Medulla oblongata (tissue), 1 donor: ENCODE data around the gene TPP1.

Experiments
- DNase-seq: peaks from one replicate; pipeline ENCODE4 v3.0.0-alpha.2; 2015; ENCODE audit errors: extremely low spot score

Gene TPP1

GRCh38 chr11:6627762-6628241 lies 8.6 kb upstream of the TPP1 start:
- no peak for DNase-seq

DNA sequence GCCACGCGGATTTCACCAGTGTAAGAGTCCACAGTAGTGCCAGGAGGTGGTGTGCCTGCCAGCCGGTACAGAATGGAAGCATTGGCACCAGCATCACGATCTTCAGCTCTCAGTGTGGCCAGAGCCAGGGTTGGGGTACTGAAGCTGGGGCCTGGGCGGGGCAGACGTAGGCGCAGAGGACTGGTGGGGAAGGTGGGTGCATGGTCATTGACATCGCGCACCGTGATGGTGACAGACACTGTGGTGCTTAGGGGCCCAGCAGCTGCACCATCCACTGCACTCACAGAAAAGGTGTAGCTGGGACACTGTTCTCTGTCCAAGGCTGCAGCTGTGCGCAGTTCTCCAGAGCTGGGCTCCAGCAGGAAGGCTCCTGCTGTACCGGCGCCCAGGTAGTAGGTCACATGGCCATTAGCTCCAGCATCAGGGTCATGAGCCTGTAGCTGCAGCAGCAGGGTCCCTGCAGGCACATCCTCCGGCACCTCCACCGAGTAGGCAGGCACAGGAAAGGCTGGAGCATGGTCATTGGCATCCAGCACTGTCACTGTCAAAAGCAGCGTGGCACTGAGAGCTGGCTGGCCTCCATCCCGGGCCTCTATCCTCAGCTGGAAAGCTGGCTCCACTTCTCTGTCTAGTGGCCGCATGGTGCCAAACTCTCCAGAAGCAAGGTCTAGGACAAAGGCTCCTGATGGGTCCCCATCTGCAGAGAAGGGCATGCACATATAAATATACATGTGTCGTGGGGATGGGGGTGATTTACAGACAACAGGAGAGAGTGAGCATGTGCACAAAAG lies 7.9 kb upstream of the TPP1 start:
- peak; percentile 61 for DNase-seq

DNA sequence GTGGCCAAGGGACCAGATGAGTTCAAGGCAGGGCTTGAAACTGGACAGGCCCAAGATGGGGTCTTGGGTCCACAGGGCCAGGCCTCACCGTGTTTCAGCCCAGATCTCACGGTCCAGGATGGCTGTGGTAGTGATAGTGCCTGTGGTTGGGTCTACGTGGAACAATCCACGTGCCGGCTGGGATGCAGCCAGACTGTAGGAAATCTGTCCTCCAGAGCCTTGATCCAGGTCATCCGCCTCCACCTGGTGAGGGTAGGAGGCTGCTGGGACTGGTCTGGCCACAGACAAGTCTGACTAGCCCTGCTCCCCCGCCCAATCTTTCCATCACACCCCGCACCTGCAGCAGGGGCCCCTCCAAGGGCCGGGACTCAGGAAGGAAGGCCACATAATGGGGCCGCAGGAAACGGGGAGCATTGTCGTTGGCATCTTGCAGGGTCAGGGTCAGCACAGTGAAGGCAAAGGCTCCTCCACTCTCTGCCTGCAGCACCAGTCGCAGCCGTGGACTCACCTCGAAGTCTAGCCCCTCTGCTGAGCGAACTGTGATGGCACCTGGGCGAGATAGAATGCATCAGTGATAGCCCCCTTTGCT lies 6.7 kb upstream of the TPP1 start:
- DNase-seq: no peak

GRCh38 chr11:6625156-6625831 lies 6.1 kb upstream of the TPP1 start:
- no peak for DNase-seq

DNA sequence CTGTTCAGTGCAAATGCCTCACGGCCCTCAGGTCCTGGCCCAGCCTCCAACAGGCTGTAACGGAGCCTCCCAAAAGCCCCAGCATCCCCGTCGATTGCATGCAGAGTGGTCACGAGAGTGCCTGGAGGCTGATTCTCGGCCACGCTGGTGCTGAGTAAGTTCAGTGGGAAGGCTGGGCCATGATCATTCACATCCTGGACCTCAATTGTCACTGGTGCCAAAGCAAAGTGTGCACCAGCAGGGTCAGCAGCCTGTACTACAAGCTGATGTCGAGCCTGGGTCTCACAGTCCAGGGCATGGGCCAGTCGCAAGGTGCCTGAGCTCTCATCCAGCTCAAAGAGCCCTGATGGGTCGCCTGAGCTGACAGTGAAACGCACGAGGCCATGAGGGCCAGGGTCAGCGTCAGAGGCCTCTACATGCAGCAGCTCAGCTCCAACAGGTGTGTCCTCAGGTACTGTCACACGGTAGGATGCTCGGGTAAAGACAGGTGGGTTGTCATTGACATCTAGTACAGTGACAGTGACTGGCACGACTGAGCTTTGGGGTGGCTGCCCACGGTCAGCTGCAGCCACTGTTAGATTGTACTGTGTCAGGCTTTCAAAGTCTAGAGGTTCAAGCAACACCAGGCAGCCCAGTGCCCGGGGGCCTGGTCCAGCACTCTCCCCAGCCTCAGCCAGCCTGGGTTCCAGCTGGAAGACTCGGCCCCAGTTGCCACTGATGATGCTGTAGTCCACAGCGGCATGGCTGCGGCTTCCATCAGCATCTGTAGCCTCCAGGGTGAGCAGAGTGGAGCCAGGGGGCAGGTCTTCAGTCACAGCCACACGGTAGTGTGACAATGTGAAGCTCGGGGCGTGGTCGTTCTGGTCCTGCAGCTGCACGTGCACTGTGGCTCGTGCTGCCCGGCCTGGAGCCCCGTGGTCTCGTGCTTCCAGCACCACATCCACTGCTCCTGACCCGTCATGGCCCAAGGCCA lies 4.5 kb upstream of the TPP1 start:
- no peak for DNase-seq

DNA sequence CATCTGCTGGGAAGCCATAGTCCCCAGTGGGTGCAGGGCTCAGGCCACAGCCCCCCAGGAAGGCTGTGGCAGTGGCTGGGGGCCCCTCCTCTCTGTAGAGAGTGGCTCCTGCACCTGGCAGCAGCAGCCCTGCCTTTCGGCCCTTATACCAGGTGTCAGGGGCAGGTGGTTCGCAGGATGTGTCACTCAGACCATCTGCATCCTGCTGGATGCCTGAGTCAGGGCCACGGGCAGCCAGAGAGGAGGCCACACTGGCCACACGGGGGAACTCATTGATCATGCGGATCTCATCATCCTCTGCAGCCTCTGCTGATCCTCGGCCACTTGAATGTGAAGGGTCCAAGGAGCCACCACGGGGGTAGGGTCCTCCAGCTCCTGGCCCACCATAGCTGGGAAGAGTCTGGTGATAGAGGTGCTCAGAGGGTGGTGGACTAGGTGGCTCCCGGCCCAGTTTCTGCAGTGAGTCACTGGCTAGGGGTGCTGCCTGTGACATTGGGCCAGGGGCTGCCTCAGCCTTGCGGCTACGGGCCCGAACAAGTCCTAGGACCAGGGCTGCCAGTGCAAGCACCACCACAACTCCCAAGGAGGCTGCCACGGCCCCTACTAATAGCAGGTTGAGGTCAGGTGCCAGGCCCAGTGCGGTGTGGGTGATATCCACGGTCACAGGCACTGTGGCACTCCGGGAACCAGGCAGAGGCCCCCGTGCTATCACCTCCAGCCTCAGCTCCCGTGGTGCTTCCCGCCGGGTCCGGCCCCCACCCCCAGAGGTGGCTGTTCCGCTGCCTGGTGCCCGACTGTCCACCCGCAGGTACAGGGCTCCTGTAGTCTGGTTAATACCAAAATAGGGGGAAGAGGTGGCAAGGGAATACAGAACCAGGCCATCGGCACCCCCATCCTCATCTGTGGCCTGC lies 3.3 kb upstream of the TPP1 start:
- no peak for DNase-seq

- DNase-seq: no peak
Measured at GRCh38 chr11:6621711-6622211, 2.5 kb upstream of the TPP1 start.

GRCh38 chr11:6620636-6621035 lies 1.4 kb upstream of the TPP1 start:
- no peak for DNase-seq

GRCh38 chr11:6618117-6619003 lies 862 bp downstream of the TPP1 start:
- peak; percentile 82 for DNase-seq

GRCh38 chr11:6617315-6617781 lies 1.9 kb downstream of the TPP1 start:
- no peak for DNase-seq

DNA sequence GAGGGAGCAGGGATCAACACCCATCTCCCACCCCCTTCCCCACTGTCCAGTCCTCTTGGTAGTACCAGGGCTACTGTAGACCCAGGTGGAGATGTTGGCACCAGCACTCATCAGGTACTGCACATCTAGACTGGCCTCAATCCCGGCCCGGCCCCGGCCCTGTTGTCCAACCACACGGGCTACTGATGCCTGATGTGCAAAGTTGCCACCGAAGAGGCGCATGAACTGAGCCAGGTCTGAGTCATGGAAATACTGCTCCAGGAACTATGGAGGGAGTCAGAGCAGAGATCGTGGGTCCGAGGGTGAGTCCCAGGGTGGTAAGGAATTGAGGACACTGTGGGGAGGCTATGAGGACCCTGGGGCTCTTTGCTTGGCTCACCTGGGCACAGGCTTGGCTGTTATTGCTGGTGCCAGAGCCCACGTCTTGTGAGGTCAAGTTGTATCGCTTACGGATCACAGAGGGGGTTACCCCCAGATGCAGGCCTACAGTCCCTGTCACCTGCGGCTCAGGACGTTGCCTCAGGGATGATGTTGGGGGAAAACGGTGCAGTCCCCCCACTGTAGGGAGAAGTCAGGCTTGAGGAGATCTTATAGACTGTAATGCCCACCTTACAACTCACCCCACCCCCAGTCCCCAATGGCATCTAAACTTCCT lies 2.5 kb downstream of the TPP1 start:
- no peak for DNase-seq

GRCh38 chr11:6615882-6616585 lies 3.2 kb downstream of the TPP1 start:
- no peak for DNase-seq

GRCh38 chr11:6615046-6615445 lies 4.2 kb downstream of the TPP1 start:
- no peak for DNase-seq

GRCh38 chr11:6614446-6614845 lies 4.8 kb downstream of the TPP1 start:
- no peak for DNase-seq

DNA sequence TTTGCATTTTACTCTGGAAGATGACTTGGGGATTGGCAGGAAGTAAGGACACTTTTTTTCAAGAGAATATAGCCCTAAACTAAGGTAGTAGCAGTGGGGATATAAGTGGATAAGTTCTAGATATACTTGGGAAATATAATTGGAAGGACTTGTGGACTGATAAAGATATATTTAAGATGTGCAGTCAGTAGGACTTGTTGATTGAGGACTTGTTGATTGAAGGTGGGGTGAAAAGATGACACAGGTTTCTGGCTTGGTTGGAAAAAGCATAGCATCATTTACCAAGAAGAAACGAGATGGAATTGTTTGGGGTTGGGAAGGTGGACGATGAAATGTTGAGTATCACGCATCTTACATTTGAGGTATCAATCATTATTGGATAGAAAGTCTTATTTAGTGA lies 5.7 kb downstream of the TPP1 start:
- DNase-seq: no peak

DNA sequence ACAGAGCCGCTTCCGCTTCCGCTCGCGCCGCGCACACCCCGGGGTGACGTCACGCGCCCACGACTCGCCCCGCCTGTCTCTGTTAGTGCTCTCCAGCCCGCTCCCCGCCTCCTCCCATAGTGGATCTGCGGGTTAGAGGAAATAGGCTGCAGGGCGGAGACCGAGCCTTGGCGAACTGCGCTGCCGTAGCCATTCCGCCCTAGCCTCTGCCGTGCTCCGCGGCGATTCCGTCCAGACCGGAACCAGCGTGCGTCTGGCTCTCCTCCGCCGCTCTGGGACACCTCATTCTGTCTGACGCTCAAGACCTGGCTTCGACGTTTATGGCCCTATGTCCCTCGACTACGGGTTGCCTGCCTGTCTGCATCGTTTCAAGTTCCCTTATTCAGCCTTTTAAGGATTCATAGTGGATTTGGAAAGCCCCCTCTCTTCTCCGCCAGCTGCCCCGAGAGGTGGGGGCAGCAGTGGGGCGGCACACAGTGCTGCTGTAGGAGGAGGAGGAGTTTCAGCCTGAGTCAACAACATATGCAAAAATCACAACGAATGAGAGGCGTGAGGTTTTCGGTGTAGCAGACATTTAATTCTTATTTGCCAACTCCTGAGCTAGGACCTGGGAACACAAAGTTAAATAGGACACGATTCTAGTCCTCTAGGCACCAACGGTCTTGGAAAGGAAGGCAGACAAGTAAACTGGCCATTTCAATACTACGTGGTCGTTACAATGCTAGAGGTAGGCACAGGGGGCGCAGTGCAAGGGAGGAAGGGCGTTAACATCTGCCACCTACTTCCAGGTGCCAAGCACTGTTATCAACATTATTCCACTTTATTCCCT lies 6.8 kb downstream of the TPP1 start, which contains the start of gene TAF10:
Gene TAF10, minus strand, starts transcription at position 4 of the 829 bp plus-strand sequence. CDS start 27 bp downstream, outside the sequence.
- peak; percentile 97 for DNase-seq

GRCh38 chr11:6611963-6612212 lies 7.3 kb downstream of the TPP1 start:
- DNase-seq: no peak
